H1 (cell line): ENCODE measurements around the gene MGRN1. TPM values are rescaled to one million over a fixed set of nuclear protein-coding genes. Genes with fewer than 3 reads are reported as not detected.

Source experiments
- CTCF ChIA-PET: fragments of 300-600 bp; sonication (Branson Sonifier 250); formaldehyde crosslinking; loops from one replicate; lab custom pipeline; 2021; ENCODE audit not compliant: partially characterized antibody; lab: Charles Lee
- POLR2A ChIA-PET: fragments of 300-600 bp; sonication (Branson Sonifier 250); formaldehyde crosslinking; loops from one replicate; lab custom pipeline; 2021; ENCODE audit warnings: inconsistent platforms; ENCODE audit not compliant: partially characterized antibody; lab: Charles Lee
- DNase-seq, 2 experiments: peaks; one replicate each; pipeline versions ENCODE4 v3.0.0 to v3.0.0-alpha.2; 2010 to 2022; ENCODE audit warnings: low spot score in 2 of 2, low read depth in 1 of 2, mixed read lengths in 1 of 2
- FAIRE-seq: peaks from 2 replicates; lab custom pipeline; 2011; peaks lifted over from hg19 to GRCh38; lab: Jason Lieb, UNC
- H2AFZ ChIP-seq: 2 replicates; pipeline ENCODE4 v1.8.1; 2012; ENCODE audit warnings: low read length, inconsistent platforms
- H2AK5ac ChIP-seq: 2 replicates; pipeline ENCODE4 v1.6.1; 2013; ENCODE audit warnings: low read depth, low read length
- H2BK120ac ChIP-seq: replicated peaks from 2 replicates; pipeline ENCODE3; 2013; ENCODE audit warnings: low read depth, low read length, inconsistent platforms
- H2BK12ac ChIP-seq: 2 replicates; pipeline ENCODE4 v1.6.1; 2013; ENCODE audit warnings: low read depth, low read length
- H2BK15ac ChIP-seq: 2 replicates; pipeline ENCODE4 v1.6.1; 2013; ENCODE audit warnings: low read length
- H2BK20ac ChIP-seq: 2 replicates; pipeline ENCODE4 v1.6.1; 2013; ENCODE audit warnings: low read length
- H2BK5ac ChIP-seq: 2 replicates; pipeline ENCODE4 v1.6.1; 2013; ENCODE audit warnings: low read depth, low read length
- H3K14ac ChIP-seq: 2 replicates; pipeline ENCODE4 v1.6.1; 2013; ENCODE audit warnings: inconsistent platforms; ENCODE audit not compliant: insufficient read length
- H3K18ac ChIP-seq: 2 replicates; pipeline ENCODE4 v1.6.1; 2013; ENCODE audit warnings: low read length; ENCODE audit errors: extremely low read depth
- H3K23ac ChIP-seq: 2 replicates; pipeline ENCODE4 v1.6.1; 2013; ENCODE audit warnings: inconsistent platforms; ENCODE audit not compliant: insufficient read length
- H3K23me2 ChIP-seq: 2 replicates; pipeline ENCODE4 v1.6.1; 2013; ENCODE audit warnings: low read depth, low read length
- H3K27ac ChIP-seq: 2 replicates; pipeline ENCODE4 v1.6.1; 2011; ENCODE audit warnings: low read depth, low read length, inconsistent platforms
- H3K27me3 ChIP-seq, 4 experiments: replicated peaks in 1 of 4; 1 replicate in 1 of 4; 2 replicates in 3 of 4; pipeline versions ENCODE4 v1.6.1 to v1.8.1; 2011 to 2013; ENCODE audit warnings: low read length in 3 of 4, mild to moderate bottlenecking in 3 of 4, inconsistent platforms in 2 of 4, mixed read lengths in 2 of 4, moderate library complexity in 1 of 4; ENCODE audit not compliant: control insufficient read depth in 3 of 4, insufficient read depth in 3 of 4; ENCODE audit errors: extremely low read depth in 1 of 4
- H3K36me3 ChIP-seq, 4 experiments: 2 replicates each; pipeline versions ENCODE4 v1.6.1 to v1.8.1; 2011 to 2013; ENCODE audit warnings: mild to moderate bottlenecking in 4 of 4, low read length in 3 of 4, moderate library complexity in 2 of 4, control low read depth in 1 of 4, inconsistent platforms in 1 of 4; ENCODE audit not compliant: insufficient read depth in 4 of 4, control insufficient read depth in 2 of 4
- H3K4ac ChIP-seq: replicated peaks from 2 replicates; pipeline ENCODE3; 2013; ENCODE audit warnings: low read length, low read depth, mixed read lengths, inconsistent platforms; ENCODE audit not compliant: insufficient read length
- H3K4me1 ChIP-seq, 4 experiments: replicated peaks in 1 of 4; 1 replicate in 1 of 4; 2 replicates in 3 of 4; pipeline versions ENCODE4 v1.6.1 to v1.8.1; 2011 to 2013; ENCODE audit warnings: low read length in 3 of 4, inconsistent platforms in 2 of 4, mixed read lengths in 1 of 4; ENCODE audit not compliant: insufficient read depth in 4 of 4, control insufficient read depth in 3 of 4
- H3K4me2 ChIP-seq, 2 experiments: 2 replicates each; pipeline versions ENCODE4 v1.6.1 to v1.8.1; 2011 to 2013; ENCODE audit warnings: low read depth in 2 of 2, low read length in 2 of 2, control low read depth in 1 of 2, inconsistent platforms in 1 of 2, mild to moderate bottlenecking in 1 of 2; ENCODE audit not compliant: insufficient read depth in 1 of 2
- H3K4me3 ChIP-seq, 4 experiments: fragments of 200-600, 300-600 bp in 1 of 4; sonication (generic), shearing (Covaris generic), sonication (Bioruptor Twin) in 1 of 4; 2 replicates each; pipeline versions ENCODE4 v1.5.1 to v1.8.1; 2011 to 2016; ENCODE audit warnings: low read length in 4 of 4, low read depth in 3 of 4, control low read depth in 2 of 4, inconsistent platforms in 2 of 4, mild to moderate bottlenecking in 2 of 4, mixed read lengths in 1 of 4, moderate library complexity in 1 of 4; ENCODE audit not compliant: insufficient read depth in 2 of 4; ENCODE audit errors: extremely low read depth in 1 of 4
- H3K56ac ChIP-seq: replicated peaks from 2 replicates; pipeline ENCODE3; 2013; ENCODE audit warnings: low read depth, mild to moderate bottlenecking, mixed read lengths, low read length, inconsistent platforms; ENCODE audit not compliant: insufficient read length
- H3K79me1 ChIP-seq: 2 replicates; pipeline ENCODE4 v1.6.1; 2013; ENCODE audit warnings: low read depth, low read length, control low read depth
- H3K79me2 ChIP-seq, 2 experiments: 2 replicates each; pipeline versions ENCODE4 v1.6.1 to v1.8.1; 2012 to 2013; ENCODE audit warnings: low read length in 2 of 2, mild to moderate bottlenecking in 2 of 2, inconsistent platforms in 1 of 2; ENCODE audit not compliant: insufficient read depth in 2 of 2, control insufficient read depth in 1 of 2
- H3K9ac ChIP-seq, 4 experiments: replicated peaks in 1 of 4; 1 replicate in 1 of 4; 2 replicates in 3 of 4; pipeline versions ENCODE4 v1.6.1 to v1.8.1; 2011 to 2013; ENCODE audit warnings: low read depth in 3 of 4, low read length in 3 of 4, control low read depth in 2 of 4, mild to moderate bottlenecking in 2 of 4, moderate library complexity in 2 of 4, inconsistent platforms in 1 of 4; ENCODE audit errors: extremely low read depth in 1 of 4
- H3K9me3 ChIP-seq, 2 experiments: 2 replicates each; pipeline versions ENCODE4 v1.6.1 to v1.8.1; 2012 to 2013; ENCODE audit warnings: mild to moderate bottlenecking in 2 of 2, moderate library complexity in 2 of 2, control low read depth in 1 of 2, inconsistent platforms in 1 of 2, low read depth in 1 of 2, low read length in 1 of 2, mixed read lengths in 1 of 2; ENCODE audit not compliant: insufficient read depth in 2 of 2
- H4K20me1 ChIP-seq, 2 experiments: replicated peaks in 1 of 2; 2 replicates each; pipeline versions ENCODE3 to v1.8.1; 2011 to 2013; ENCODE audit warnings: inconsistent platforms in 2 of 2, low read length in 2 of 2, mild to moderate bottlenecking in 1 of 2; ENCODE audit not compliant: insufficient read depth in 2 of 2, control insufficient read depth in 1 of 2
- H4K5ac ChIP-seq: 2 replicates; pipeline ENCODE4 v1.6.1; 2013; ENCODE audit warnings: low read length, low read depth, mixed read lengths, inconsistent platforms; ENCODE audit not compliant: insufficient read length
- H4K8ac ChIP-seq: 2 replicates; pipeline ENCODE4 v1.8.0; 2013; ENCODE audit warnings: mild to moderate bottlenecking, moderate library complexity, low read length, inconsistent platforms; ENCODE audit not compliant: insufficient read depth; ENCODE audit errors: extremely low read depth
- H4K91ac ChIP-seq: replicated peaks from 2 replicates; pipeline ENCODE3; 2013; ENCODE audit warnings: low read length, mixed read lengths, inconsistent platforms; ENCODE audit not compliant: insufficient read length
- CBX5 ChIP-seq: fragments of 300-800, 300-1000 bp; sonication (generic); IDR thresholded peaks from 2 replicates; pipeline ENCODE4 v1.7.1; 2016; ENCODE audit warnings: antibody characterized with exemption, low read length, low read depth
- CREB1 ChIP-seq: IDR thresholded peaks from 2 replicates; pipeline ENCODE4 v1.6.1; 2012; ENCODE audit warnings: inconsistent platforms
- EGR1 ChIP-seq: IDR thresholded peaks from 2 replicates; pipeline ENCODE4 v1.6.1; 2011; ENCODE audit warnings: low read depth, low read length, borderline replicate concordance
- HDAC6 ChIP-seq: IDR thresholded peaks from one replicate; pipeline ENCODE4 v1.7.1; 2012; ENCODE audit warnings: low read depth, mild to moderate bottlenecking, inconsistent platforms, low read length, moderate library complexity
- JUN ChIP-seq: IDR thresholded peaks from 2 replicates; pipeline ENCODE4 v1.6.1; 2011; ENCODE audit warnings: low read depth, mild to moderate bottlenecking, improper control_type of control experiment, low read length
- KDM4A ChIP-seq: IDR thresholded peaks from one replicate; pipeline ENCODE4 v1.7.1; 2012; ENCODE audit warnings: low read depth, mild to moderate bottlenecking, moderate library complexity, low read length, inconsistent platforms; ENCODE audit not compliant: severe bottlenecking
- NRF1 ChIP-seq: IDR thresholded peaks from 2 replicates; pipeline ENCODE4 v1.6.1; 2011; ENCODE audit warnings: mild to moderate bottlenecking, low read depth, low read length, improper control_type of control experiment
- POU5F1 ChIP-seq: IDR thresholded peaks from 2 replicates; pipeline ENCODE4 v1.6.1; 2011; ENCODE audit warnings: low read depth, mild to moderate bottlenecking, low read length, moderate library complexity
- RNF2 ChIP-seq: fragments of 200-900, 300-1000 bp; sonication (generic); IDR thresholded peaks from 2 replicates; pipeline ENCODE4 v1.7.1; 2016; ENCODE audit warnings: borderline replicate concordance, low read depth, mild to moderate bottlenecking, antibody characterized with exemption, low read length; ENCODE audit not compliant: poor library complexity, severe bottlenecking; ENCODE audit errors: missing control alignments
- SIN3A ChIP-seq, 2 experiments: IDR thresholded peaks in 1 of 2; conservative IDR thresholded peaks in 1 of 2; 2 replicates each; pipeline ENCODE4 v1.6.1; 2011 to 2012; ENCODE audit warnings: low read length in 2 of 2, improper control_type of control experiment in 1 of 2, low read depth in 1 of 2, mild to moderate bottlenecking in 1 of 2
- SIRT6 ChIP-seq: IDR thresholded peaks from one replicate; pipeline ENCODE4 v1.7.1; 2012; ENCODE audit warnings: low read length, inconsistent platforms
- WGBS, 2 experiments: shearing (Covaris generic) in 1 of 2; methylation state at CpG; one replicate each; pipeline versions ENCODE4 v1.1.6 to v1.1.7; 2013 to 2015; ENCODE audit warnings: low lambda C conversion rate in 2 of 2, mixed read lengths in 2 of 2, inconsistent platforms in 1 of 2, low coverage in 1 of 2, missing lambda C conversion rate in 1 of 2; ENCODE audit not compliant: insufficient replicate concordance in 2 of 2, insufficient coverage in 1 of 2, insufficient read length in 1 of 2; ENCODE audit errors: extremely low coverage in 1 of 2, missing lambda C conversion rate in 1 of 2; 5-methylcytosine and 5-hydroxymethylcytosine counted together
- polyA plus RNA-seq, 7 experiments: library from polyadenylated mRNA; depleted of rRNA in 3 of 7; stranded (reverse) in 5 of 7; unstranded in 2 of 7; fragments of >200 nt in 5 of 7; fragments of 200-250 nt in 2 of 7; gene quantifications; 1 replicate in 5 of 7; 2 replicates in 1 of 7; 4 replicates in 1 of 7; pipeline versions ENCODE4 v1.2.1 to v1.2.3, GENCODE V29; 2011 to 2013; ENCODE audit warnings: missing spikeins in 2 of 7, mixed read lengths in 2 of 7
- total RNA-seq: library from RNA; stranded (reverse); fragmentation: NEBNext Ultra II Directional; extraction: Animal tissue kit (Norgen Biotek cat#: 25700); gene quantifications from 2 replicates; pipeline ENCODE4 v1.2.1, GENCODE V29; 2021

Gene MGRN1
- total and polyA plus RNA-seq, 2 of the 8 experiments (the other 6 are each of a cell fraction or from before 2014, with no cell fraction given), result 15.0 to 82.3 TPM

DNA sequence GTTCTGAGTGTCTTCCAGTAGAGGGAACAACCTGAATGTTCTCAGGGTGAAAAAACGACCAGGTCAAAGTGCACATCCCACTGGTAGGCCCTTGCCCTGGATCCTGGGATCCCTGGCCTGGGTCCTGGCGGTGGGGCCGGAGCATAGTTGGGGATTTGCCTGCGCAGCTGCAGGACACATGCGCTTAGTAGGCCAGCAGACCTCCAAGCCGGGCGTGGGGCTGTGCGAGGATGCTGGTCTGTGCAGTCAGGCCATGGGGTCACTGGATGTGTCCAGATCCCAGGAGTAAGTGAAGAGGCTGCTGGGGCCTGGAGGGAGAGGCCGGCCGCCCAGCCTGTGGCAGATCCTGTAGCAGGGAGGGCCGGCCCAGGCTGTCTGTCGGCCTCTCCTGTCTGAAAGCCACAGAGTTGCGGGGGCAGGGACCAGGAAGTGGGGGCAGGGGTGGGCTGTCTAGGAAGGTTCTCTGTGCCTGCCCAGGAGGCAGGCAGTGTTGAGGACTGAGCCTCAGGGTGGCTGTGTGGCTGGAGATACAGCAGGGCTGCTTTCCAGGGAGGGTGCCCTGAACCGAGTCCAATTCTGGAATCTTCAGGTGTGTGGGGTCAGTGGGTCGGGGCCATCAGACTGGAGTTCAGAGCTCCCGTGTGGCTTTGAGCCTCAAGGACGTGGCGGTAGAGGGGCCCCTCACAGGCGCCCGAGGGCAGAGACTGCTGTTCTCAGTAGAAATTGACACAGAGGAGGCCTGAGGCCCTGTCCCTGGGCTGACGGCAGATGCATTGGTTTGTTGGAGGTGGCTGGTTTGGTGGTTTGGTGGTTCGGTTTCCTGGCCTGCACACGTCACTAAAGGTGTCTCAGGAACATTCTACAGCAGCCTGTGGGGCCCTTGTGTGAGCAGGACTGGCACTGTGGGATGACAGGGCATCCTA lies 51.5 kb downstream of the MGRN1 start:
- Histone ChIP-seq H3K79me2 (no peaks in the 10 kb centered on the region), H3K23me2 (no peaks in the 10 kb centered on the region), H3K4me3 (no peak overlapping the region), H2AK5ac (peak overlapping the region; percentile 53; the same call in 1 of the 2 replicates), H3K79me1 (peaks cover 4% of the 10 kb centered on the region; the same call in 1 of the 2 replicates), H4K91ac (no peak overlapping the region), H3K23ac (no peak overlapping the region), H2AFZ (no peak overlapping the region), H3K14ac (no peak overlapping the region), H3K9me3 (no peaks in the 10 kb centered on the region), H4K8ac (peak overlapping the region; percentile 25), H3K18ac (no peak overlapping the region), H3K4me1 (peaks cover 0 to 3% (median under 1%) of the 10 kb centered on the region in 4 experiments; a peak in 3 of 7 replicates), H2BK20ac (no peak overlapping the region), H2BK120ac (no peak overlapping the region), H2BK12ac (no peak overlapping the region), H3K4me2 (no peak overlapping the region), H2BK5ac (peak overlapping the region; percentile 35; the same call in 1 of the 2 replicates), H3K56ac (no peak overlapping the region), H4K20me1 (peaks cover 3 to 10% of the 10 kb centered on the region in 2 experiments), H2BK15ac (no peak overlapping the region), H3K36me3 (peaks cover 0 to 9% (median 3%) of the 10 kb centered on the region in 4 experiments; a peak in 3 of 8 replicates), H3K4ac (no peak overlapping the region), H4K5ac (no peak overlapping the region), H3K27ac (no peak overlapping the region), H3K9ac (peak overlapping the region in 1 of 4 experiments; percentile 29; a peak in 4 of 7 replicates), H3K27me3 (no peaks in the 10 kb centered on the region)
- FAIRE-seq (no peak), DNase-seq (no peak)
- POLR2A ChIA-PET, result interaction anchor here (1.1 kb wide), 1 partner anchor 16 kb away, joined by 4 read pairs; the partner anchor contains the start of gene NUDT16L1
- WGBS, 2 experiments, result 94% methylated on average over 23 of the region's 23 CpGs; no CpG with 5 or more reads in 1 of the 2 experiments
- CTCF ChIA-PET, result interaction anchor here (1.1 to 1.2 kb wide), 5 partner anchors 25 to 169 kb away, joined by 3 to 4 read pairs (median 3); partner anchors contain the start of gene MGRN1
- TF ChIP-seq NRF1, result no peak
- TF ChIP-seq HDAC6, result no peak
- no peak for TF ChIP-seq KDM4A
- no peak for TF ChIP-seq SIRT6
- TF ChIP-seq EGR1, result no peak
- TF ChIP-seq JUN, result no peak
- no peak for TF ChIP-seq SIN3A (conservative IDR thresholded peaks at IDR 0.05 in 1 of 2, IDR thresholded peaks at IDR 0.05 in 1 of 2; ENCODE audit: low read depth in 1 of 2, low read length in 2 of 2)
- TF ChIP-seq POU5F1, result no peak
- no peak for TF ChIP-seq RNF2
- no peak for TF ChIP-seq CBX5
- no peak for TF ChIP-seq CREB1
